AG08395 (cell line): ENCODE data around the gene NXPH3.
A peak's percentile ranks its signal among the peaks of the same experiment; 100 is the strongest.

Experiments used
- DNase-seq: peaks from one replicate; pipeline ENCODE4 v3.0.0; 2012; ENCODE audit warnings: mixed read lengths, low spot score

The NXPH3 gene

GRCh38 chr17:49592263-49592662, 16.6 kb downstream of the NXPH3 start:
- no peak for DNase-seq

- no peak for DNase-seq
Observed at GRCh38 chr17:49595328-49595727, 19.7 kb downstream of the NXPH3 start.

GRCh38 chr17:49595980-49596379, 20.3 kb downstream of the NXPH3 start:
- DNase-seq = no peak

- no peak for DNase-seq
Observed at GRCh38 chr17:49596613-49597244, 21.1 kb downstream of the NXPH3 start.

- DNase-seq = no peak
Observed at GRCh38 chr17:49597436-49597835, 21.8 kb downstream of the NXPH3 start.

GRCh38 chr17:49597928-49598655, 22.4 kb downstream of the NXPH3 start:
- DNase-seq = no peak

- no peak for DNase-seq
Observed at GRCh38 chr17:49598918-49599317, 23.2 kb downstream of the NXPH3 start.

- no peak for DNase-seq
Observed at GRCh38 chr17:49600949-49601348, 25.3 kb downstream of the NXPH3 start.

- no peak for DNase-seq
Observed at GRCh38 chr17:49602783-49603182, 27.1 kb downstream of the NXPH3 start.

- DNase-seq = peak; percentile 6
Observed at GRCh38 chr17:49603238-49603637, 27.6 kb downstream of the NXPH3 start.

GRCh38 chr17:49603720-49604119, 28.0 kb downstream of the NXPH3 start:
- DNase-seq = peak; percentile 24

- no peak for DNase-seq
Observed at GRCh38 chr17:49604314-49604869, 28.7 kb downstream of the NXPH3 start.

GRCh38 chr17:49610883-49611584, 35.4 kb downstream of the NXPH3 start:
- no peak for DNase-seq

GRCh38 chr17:49612726-49613125, 37.1 kb downstream of the NXPH3 start:
- no peak for DNase-seq

- DNase-seq = no peak
Observed at GRCh38 chr17:49613182-49613800, 37.6 kb downstream of the NXPH3 start.

GRCh38 chr17:49616086-49616485, 40.4 kb downstream of the NXPH3 start:
- DNase-seq = peak; percentile 18

- peak; percentile 79 for DNase-seq
Observed at GRCh38 chr17:49616601-49617131, 41.0 kb downstream of the NXPH3 start.

GRCh38 chr17:49618028-49618611, 42.4 kb downstream of the NXPH3 start:
- no peak for DNase-seq

- no peak for DNase-seq
Observed at GRCh38 chr17:49621420-49621819, 45.7 kb downstream of the NXPH3 start.

GRCh38 chr17:49621946-49622529, 46.4 kb downstream of the NXPH3 start:
- no peak for DNase-seq

GRCh38 chr17:49624896-49625295, 49.2 kb downstream of the NXPH3 start:
- peak; percentile 33 for DNase-seq
